ENCODE data around the gene RNASE8. TPM values are rescaled to one million over a fixed set of nuclear protein-coding genes. Genes with fewer than 3 reads are reported as not detected.

Gene RNASE8
- total RNA-seq, 1 experiment from 2014 or later, result not detected

- no peak for DNase-seq (ENCODE audit: low read depth in 1 of 2, low spot score in 2 of 2)
- Histone ChIP-seq H3K4me3 (no peak overlapping the region), H3K4me1 (replicated peaks) (peaks cover 20% of the 10 kb centered on the region), H3K27me3 (replicated peaks) (peaks cover 5% of the 10 kb centered on the region; the same call in 1 of the 2 replicates), H3K36me3 (no peaks in the 10 kb centered on the region), H3K27ac (no peak overlapping the region), H3K9me3 (replicated peaks) (no peaks in the 10 kb centered on the region)
Measured at GRCh38 chr14:21099596-21099985, 42.0 kb downstream of the RNASE8 start.

GRCh38 chr14:21100931-21101330, 43.3 kb downstream of the RNASE8 start, which contains the start of gene TMEM253:
Gene TMEM253 (plus strand): TSS chr14:21101066. CDS start chr14:21101344, 278 bp downstream.
- Histone ChIP-seq H3K36me3 (no peaks in the 10 kb centered on the region), H3K27ac (no peak within 1 kb of the TSS), H3K4me1 (replicated peaks) (peaks cover 23% of the 10 kb centered on the region), H3K27me3 (replicated peaks) (peaks cover 5% of the 10 kb centered on the region; the same call in 1 of the 2 replicates), H3K9me3 (replicated peaks) (no peaks in the 10 kb centered on the region), H3K4me3 (no peak within 1 kb of the TSS)
- DNase-seq (ENCODE audit: low read depth in 1 of 2, low spot score in 2 of 2), result no peak

GRCh38 chr14:21101802-21102413, 44.3 kb downstream of the RNASE8 start:
- no peak for DNase-seq (ENCODE audit: low read depth in 1 of 2, low spot score in 2 of 2)
- Histone ChIP-seq H3K27ac (no peak overlapping the region), H3K27me3 (replicated peaks) (peaks cover 5% of the 10 kb centered on the region; the same call in 1 of the 2 replicates)

GRCh38 chr14:21102521-21103410, 45.1 kb downstream of the RNASE8 start:
- DNase-seq (ENCODE audit: low read depth in 1 of 2, low spot score in 2 of 2), result no peak
- Histone ChIP-seq H3K4me1 (replicated peaks) (peaks cover 30% of the 10 kb centered on the region), H3K27me3 (replicated peaks) (peaks cover 5% of the 10 kb centered on the region; the same call in 1 of the 2 replicates), H3K27ac (no peak overlapping the region), H3K36me3 (no peaks in the 10 kb centered on the region), H3K4me3 (peak overlapping the region; percentile 45), H3K9me3 (replicated peaks) (no peaks in the 10 kb centered on the region)

More at GRCh38 chr14:21101802-21102413, 44.3 kb downstream of the RNASE8 start:
- H3K36me3 ChIP-seq, result no peaks in the 10 kb centered on the region
- H3K4me1 ChIP-seq (replicated peaks), result peaks cover 30% of the 10 kb centered on the region
- H3K9me3 ChIP-seq (replicated peaks), result no peaks in the 10 kb centered on the region
- H3K4me3 ChIP-seq, result no peak overlapping the region

- Histone ChIP-seq H3K4me1 (replicated peaks) (peaks cover 30% of the 10 kb centered on the region), H3K27me3 (replicated peaks) (peaks cover 5% of the 10 kb centered on the region; the same call in 1 of the 2 replicates), H3K27ac (peak overlapping the region; percentile 99), H3K9me3 (replicated peaks) (no peaks in the 10 kb centered on the region), H3K4me3 (peak overlapping the region; percentile 45), H3K36me3 (no peaks in the 10 kb centered on the region)
- DNase-seq (ENCODE audit: low read depth in 1 of 2, low spot score in 2 of 2), result no peak
Measured at GRCh38 chr14:21103411-21103709, 45.7 kb downstream of the RNASE8 start.

- Histone ChIP-seq H3K36me3 (no peaks in the 10 kb centered on the region), H3K9me3 (replicated peaks) (no peaks in the 10 kb centered on the region), H3K27ac (peak overlapping the region; percentile 99), H3K4me1 (replicated peaks) (peaks cover 29% of the 10 kb centered on the region), H3K4me3 (peak overlapping the region; percentile 45), H3K27me3 (replicated peaks) (peaks cover 3% of the 10 kb centered on the region; the same call in 1 of the 2 replicates)
- peak; percentile 96 to 99 for DNase-seq (ENCODE audit: low read depth in 1 of 2, low spot score in 2 of 2)
Measured at GRCh38 chr14:21103710-21104447, 46.3 kb downstream of the RNASE8 start.

GRCh38 chr14:21104448-21105060, 46.9 kb downstream of the RNASE8 start:
- DNase-seq (ENCODE audit: low read depth in 1 of 2, low spot score in 2 of 2), result peak; percentile 65 to 72
- Histone ChIP-seq H3K27ac (peak overlapping the region; percentile 99), H3K9me3 (replicated peaks) (no peaks in the 10 kb centered on the region), H3K36me3 (no peaks in the 10 kb centered on the region), H3K27me3 (replicated peaks) (no peaks in the 10 kb centered on the region), H3K4me1 (replicated peaks) (peaks cover 23% of the 10 kb centered on the region), H3K4me3 (peak overlapping the region; percentile 45)

- H3K36me3 ChIP-seq, result no peaks in the 10 kb centered on the region
- no peaks in the 10 kb centered on the region for H3K27me3 ChIP-seq (replicated peaks)
- no peaks in the 10 kb centered on the region for H3K9me3 ChIP-seq (replicated peaks)
- peaks cover 23% of the 10 kb centered on the region for H3K4me1 ChIP-seq (replicated peaks)
- no peak overlapping the region for H3K27ac ChIP-seq
- DNase-seq (ENCODE audit: low read depth in 1 of 2, low spot score in 2 of 2), result no peak
- no peak overlapping the region for H3K4me3 ChIP-seq
Measured at GRCh38 chr14:21105095-21105494, 47.5 kb downstream of the RNASE8 start.

GRCh38 chr14:21106176-21106497, 48.5 kb downstream of the RNASE8 start:
- no peak for DNase-seq (ENCODE audit: low read depth in 1 of 2, low spot score in 2 of 2)
- no peak overlapping the region for H3K4me3 ChIP-seq
- no peak overlapping the region for H3K27ac ChIP-seq
- no peaks in the 10 kb centered on the region for H3K9me3 ChIP-seq (replicated peaks)
- peaks cover 23% of the 10 kb centered on the region for H3K4me1 ChIP-seq (replicated peaks)
- no peaks in the 10 kb centered on the region for H3K36me3 ChIP-seq
- no peaks in the 10 kb centered on the region for H3K27me3 ChIP-seq (replicated peaks)

GRCh38 chr14:21106498-21107282, 49.1 kb downstream of the RNASE8 start:
- H3K4me3 ChIP-seq, result no peak overlapping the region
- no peak overlapping the region for H3K27ac ChIP-seq
- H3K27me3 ChIP-seq (replicated peaks), result no peaks in the 10 kb centered on the region
- H3K9me3 ChIP-seq (replicated peaks), result no peaks in the 10 kb centered on the region
- peak; percentile 56 to 66 for DNase-seq (ENCODE audit: low read depth in 1 of 2, low spot score in 2 of 2)
- peaks cover 23% of the 10 kb centered on the region for H3K4me1 ChIP-seq (replicated peaks)
- H3K36me3 ChIP-seq, result no peaks in the 10 kb centered on the region

- Histone ChIP-seq H3K36me3 (no peaks in the 10 kb centered on the region), H3K4me3 (no peak overlapping the region), H3K27ac (no peak overlapping the region), H3K4me1 (replicated peaks) (peaks cover 23% of the 10 kb centered on the region), H3K9me3 (replicated peaks) (no peaks in the 10 kb centered on the region), H3K27me3 (replicated peaks) (no peaks in the 10 kb centered on the region)
- no peak for DNase-seq (ENCODE audit: low read depth in 1 of 2, low spot score in 2 of 2)
Measured at GRCh38 chr14:21107283-21107800, 49.7 kb downstream of the RNASE8 start.
